Sigmoid colon (tissue), 7 donors: Measurements from ENCODE around the gene GADL1. TPM values are rescaled to one million over a fixed set of nuclear protein-coding genes. Genes with fewer than 3 reads are reported as not detected.
A peak's percentile ranks its signal among the peaks of the same experiment; 100 is the strongest.

Source experiments
- DNase-seq: peaks from one replicate; pipeline ENCODE4 v3.0.0-alpha.2; 2019
- H3K27ac ChIP-seq, 4 donors: fragments of 200-600 bp; sonication (generic); one replicate each; pipeline ENCODE4 v1.5.1; 2016 to 2019; ENCODE audit warnings: mild to moderate bottlenecking in 1 of 4
- H3K27me3 ChIP-seq, 3 donors: fragments of 200-600 bp; sonication (generic); one replicate each; pipeline ENCODE4 v1.5.1; 2019; ENCODE audit warnings: mild to moderate bottlenecking in 1 of 3
- H3K36me3 ChIP-seq, 4 donors: fragments of 200-600 bp; sonication (generic); one replicate each; pipeline ENCODE4 v1.5.1; 2016 to 2019
- H3K4me1 ChIP-seq, 4 donors: fragments of 200-600 bp; sonication (generic); one replicate each; pipeline ENCODE4 v1.5.1; 2017 to 2019
- H3K4me3 ChIP-seq, 4 donors: fragments of 200-600 bp; sonication (generic); one replicate each; pipeline ENCODE4 v1.5.1; 2017 to 2019; ENCODE audit warnings: mild to moderate bottlenecking in 2 of 4, moderate library complexity in 1 of 4
- H3K9me3 ChIP-seq, 4 donors: fragments of 200-600 bp in 3 of 4; sonication (generic) in 3 of 4; one replicate each; pipeline versions ENCODE4 v1.5.1 to v1.6.1; 2013 to 2019
- CTCF ChIP-seq, 4 experiments: fragments of 450-650 bp in 3 of 4; fragments of 200-600 bp in 1 of 4; IDR thresholded peaks; one replicate each; pipeline ENCODE4 v1.5.1; 2016 to 2019; ENCODE audit warnings: antibody characterized with exemption in 4 of 4, mild to moderate bottlenecking in 3 of 4, moderate library complexity in 2 of 4
- EP300 ChIP-seq, 4 donors: sonication (generic); formaldehyde crosslinking; IDR thresholded peaks; one replicate each; pipeline ENCODE4 v1.6.1; 2017; ENCODE audit warnings: antibody characterized with exemption in 4 of 4
- POLR2A ChIP-seq, 2 donors: fragments of 450-650 bp; IDR thresholded peaks; one replicate each; pipeline ENCODE4 v1.6.1; 2016; ENCODE audit warnings: antibody characterized with exemption in 2 of 2, mild to moderate bottlenecking in 2 of 2, moderate library complexity in 2 of 2
- POLR2AphosphoS5 ChIP-seq, 4 donors: sonication (generic); formaldehyde crosslinking; IDR thresholded peaks; one replicate each; pipeline ENCODE4 v1.6.1; 2017; ENCODE audit warnings: antibody characterized with exemption in 4 of 4
- WGBS, 2 donors: extraction: QIAGEN DNeasy Blood & Tissue Kit; methylation state at CpG; one replicate each; pipeline ENCODE4 v1.1.7; 2013; 5-methylcytosine and 5-hydroxymethylcytosine counted together
- intact Hi-C: fragments of 100-400 bp; cut with DNase I; formaldehyde crosslinking; loops from one replicate; pipeline ENCODE4 v1.15.1; 2023
- polyA plus RNA-seq, 3 donors: library from polyadenylated mRNA; stranded (reverse); fragments of 200-250 nt; gene quantifications; one replicate each; pipeline ENCODE4 v1.2.3, GENCODE V29; 2013
- total RNA-seq, 4 donors: library from RNA; depleted of rRNA; stranded (reverse); fragments of >200 nt; gene quantifications; one replicate each; pipeline ENCODE4 v1.1.0, GENCODE V29; 2016
- donor health status: healthy with polysubstance abuse.
- donor health status: Bipolar disorder and iron deficiency.
- donor health status: healthy.

GADL1 gene
- total and polyA plus RNA-seq, 7 donors, result not detected

DNA sequence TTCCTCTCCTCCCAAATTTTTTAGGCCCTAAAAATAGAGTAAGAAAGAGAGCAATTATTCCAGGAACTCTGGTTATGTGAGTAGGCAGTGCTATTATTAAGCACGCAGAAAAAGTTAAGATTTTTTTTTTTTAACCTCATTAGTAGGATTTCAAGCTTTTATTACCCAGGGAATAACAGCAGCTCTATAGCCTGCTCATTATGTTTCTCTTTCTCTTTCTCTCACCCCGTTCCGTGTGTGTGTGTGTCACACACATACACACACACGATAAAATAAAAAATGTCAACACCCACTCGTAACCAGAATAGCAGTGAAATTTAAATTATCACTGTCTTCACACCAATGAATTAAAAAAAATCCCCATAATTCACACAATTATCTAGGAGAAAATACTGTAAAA is 30.3 kb downstream of the GADL1 start:
- peak overlapping the region in 1 of 4 donors; percentile 27 for H3K27ac ChIP-seq
- WGBS, 2 donors, result 60 to 77% methylated on average over 5 of the region's 5 CpGs
- intact Hi-C loops, result no loop called here

DNA sequence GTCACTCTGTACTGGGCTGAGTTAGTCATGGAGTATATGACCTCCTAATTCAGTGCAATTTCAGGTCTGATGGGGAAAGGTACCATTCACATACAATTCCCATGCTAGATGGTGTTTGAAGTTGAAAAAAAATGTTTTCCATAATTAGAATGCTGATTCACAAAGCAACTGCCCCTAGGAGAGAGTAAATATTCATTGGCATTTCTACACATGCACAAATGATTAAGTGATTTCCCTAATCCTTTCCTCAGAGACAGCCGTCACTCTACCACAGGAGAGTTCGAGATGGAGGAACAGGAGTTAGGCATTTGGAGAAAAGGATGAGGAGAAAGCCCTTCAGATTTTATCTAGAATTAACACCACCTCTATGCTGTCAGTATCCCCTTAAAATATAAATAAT is 32.5 kb downstream of the GADL1 start:
- WGBS, 2 donors, result 88 to 94% methylated on average over 2 of the region's 2 CpGs
- TF ChIP-seq CTCF (IDR thresholded peaks at IDR 0.05) (no peak), POLR2A (IDR thresholded peaks at IDR 0.05) (no peak), POLR2AphosphoS5 (IDR thresholded peaks at IDR 0.05) (no peak), EP300 (IDR thresholded peaks at IDR 0.05) (no peak)
- DNase-seq, result no peak

More for the DNA sequence above, 30.3 kb downstream of the GADL1 start:
- H3K36me3 ChIP-seq, result no peaks in the 10 kb centered on the region
- no peak for DNase-seq
- TF ChIP-seq EP300 (IDR thresholded peaks at IDR 0.05), result no peak
- TF ChIP-seq POLR2A (IDR thresholded peaks at IDR 0.05), result no peak
- no peak for TF ChIP-seq POLR2AphosphoS5 (IDR thresholded peaks at IDR 0.05)
- TF ChIP-seq CTCF (IDR thresholded peaks at IDR 0.05), result no peak
- no peaks in the 10 kb centered on the region for H3K4me1 ChIP-seq
- H3K27me3 ChIP-seq, result no peaks in the 10 kb centered on the region
- H3K9me3 ChIP-seq, result no peaks in the 10 kb centered on the region
- H3K4me3 ChIP-seq, result no peak overlapping the region

GRCh38 chr3:30858894-30859389 is 35.5 kb downstream of the GADL1 start:
- H3K9me3 ChIP-seq, result no peaks in the 10 kb centered on the region
- 90 to 95% methylated on average over 5 of the region's 5 CpGs for WGBS, 2 donors
- intact Hi-C loops, result no loop called here
- no peak overlapping the region for H3K27ac ChIP-seq
- H3K36me3 ChIP-seq, result no peaks in the 10 kb centered on the region
- no peaks in the 10 kb centered on the region for H3K27me3 ChIP-seq
- TF ChIP-seq POLR2A (IDR thresholded peaks at IDR 0.05) (no peak), CTCF (IDR thresholded peaks at IDR 0.05) (no peak)
- no peak overlapping the region for H3K4me3 ChIP-seq
- DNase-seq, result no peak
- H3K4me1 ChIP-seq, result no peaks in the 10 kb centered on the region

More for the DNA sequence above, 32.5 kb downstream of the GADL1 start:
- Histone ChIP-seq H3K36me3 (no peaks in the 10 kb centered on the region), H3K9me3 (no peaks in the 10 kb centered on the region), H3K4me1 (no peaks in the 10 kb centered on the region), H3K27ac (no peak overlapping the region), H3K27me3 (no peaks in the 10 kb centered on the region), H3K4me3 (no peak overlapping the region)
- intact Hi-C loops, result no loop called here

DNA sequence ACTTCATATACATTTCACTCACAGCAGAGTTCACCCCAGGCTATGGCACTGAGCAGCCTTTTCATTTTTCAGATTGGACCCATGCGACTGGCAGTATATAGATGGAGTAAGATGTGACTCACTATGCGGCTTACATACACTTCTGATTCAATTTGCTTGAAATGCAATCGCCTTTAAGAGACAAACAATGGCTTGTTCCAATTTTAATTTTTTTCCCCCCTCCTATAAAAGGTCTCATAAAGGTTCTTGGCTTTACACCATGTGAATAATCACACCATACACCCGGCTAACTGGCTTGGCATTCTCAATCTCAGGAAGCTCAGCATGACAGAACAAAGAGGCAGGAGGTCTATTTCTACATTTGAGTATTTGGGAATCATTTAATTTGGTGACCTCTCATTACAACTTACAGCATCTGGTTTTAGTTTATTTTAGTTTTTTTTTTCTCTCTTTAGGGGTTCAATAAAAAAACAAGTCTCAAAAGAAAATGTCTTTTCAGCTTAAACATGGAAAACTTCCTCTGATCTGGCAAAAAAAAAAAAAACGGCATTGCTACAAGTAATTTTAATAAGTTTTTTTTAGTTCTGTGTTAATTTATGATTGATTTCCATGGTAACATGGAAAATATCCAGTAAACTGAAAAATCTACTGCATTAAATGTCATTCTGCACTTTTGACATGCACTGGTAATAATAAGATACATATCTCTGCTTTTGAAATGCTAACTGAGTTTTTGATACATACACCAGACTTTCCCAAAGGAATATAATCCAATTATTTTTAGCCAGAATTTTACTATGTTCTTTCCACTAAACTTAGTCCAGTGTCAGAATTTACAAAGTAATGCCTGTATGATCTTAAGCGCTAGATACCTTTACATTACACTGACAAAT is 38.8 kb downstream of the GADL1 start:
- no peaks in the 10 kb centered on the region for H3K4me1 ChIP-seq
- no peak overlapping the region for H3K4me3 ChIP-seq
- intact Hi-C loops, result no loop called here
- H3K9me3 ChIP-seq, result no peaks in the 10 kb centered on the region
- no peak for DNase-seq
- H3K27ac ChIP-seq, result no peak overlapping the region
- H3K27me3 ChIP-seq, result no peaks in the 10 kb centered on the region
- TF ChIP-seq EP300 (IDR thresholded peaks at IDR 0.05) (no peak), POLR2A (IDR thresholded peaks at IDR 0.05) (no peak), POLR2AphosphoS5 (IDR thresholded peaks at IDR 0.05) (no peak), CTCF (IDR thresholded peaks at IDR 0.05) (no peak)
- 80 to 83% methylated on average over 6 of the region's 6 CpGs for WGBS, 2 donors
- H3K36me3 ChIP-seq, result no peaks in the 10 kb centered on the region
